Activated naive CD4-positive, alpha-beta T cell treated with anti-CD3 and anti-CD28 coated beads, Interleukin-2, amount 10 ng/mL, durations not matched to agents 7 days and 5 days (primary cell): ENCODE results near the gene SCGB3A1.

ENCODE experiments used
- CTCF ChIA-PET: fragments of 350-600 bp; sonication (Branson Sonifier 250); formaldehyde crosslinking; loops from one replicate; lab custom pipeline; 2021; ENCODE audit warnings: antibody characterized with exemption; lab: Charles Lee
- DNase-seq: peaks from one replicate; pipeline ENCODE4 v3.0.0-alpha.2; 2020
- H3K27ac Mint-ChIP-seq: one replicate; pipeline ENCODE4 v1.8.0; 2021; ENCODE audit warnings: mild to moderate bottlenecking, moderate library complexity, mixed read lengths
- H3K27me3 Mint-ChIP-seq: one replicate; pipeline ENCODE4 v1.8.0; 2021; ENCODE audit warnings: mild to moderate bottlenecking, mixed read lengths
- H3K36me3 Mint-ChIP-seq: one replicate; pipeline ENCODE4 v1.8.0; 2021; ENCODE audit warnings: mixed read lengths
- H3K4me1 Mint-ChIP-seq: one replicate; pipeline ENCODE4 v1.8.0; 2021; ENCODE audit warnings: mixed read lengths
- H3K4me3 Mint-ChIP-seq: one replicate; pipeline ENCODE4 v1.8.0; 2021; ENCODE audit warnings: mild to moderate bottlenecking, moderate library complexity, mixed read lengths
- H3K9me3 Mint-ChIP-seq: one replicate; pipeline ENCODE4 v1.8.0; 2021; ENCODE audit warnings: mixed read lengths

The SCGB3A1 gene

GRCh38 chr5:180628827-180629750 is 37.8 kb upstream of the SCGB3A1 start:
- no peak overlapping the region for H3K27ac Mint-ChIP-seq
- no peaks in the 10 kb centered on the region for H3K27me3 Mint-ChIP-seq
- no peaks in the 10 kb centered on the region for H3K9me3 Mint-ChIP-seq
- peaks cover 3% of the 10 kb centered on the region for H3K4me1 Mint-ChIP-seq
- CTCF ChIA-PET: no interaction called here
- no peaks in the 10 kb centered on the region for H3K36me3 Mint-ChIP-seq
- H3K4me3 Mint-ChIP-seq: no peak overlapping the region
- no peak for DNase-seq

- CTCF ChIA-PET: no interaction called here
- no peak for DNase-seq
- Mint-ChIP-seq H3K9me3 (no peaks in the 10 kb centered on the region), H3K4me3 (no peak overlapping the region), H3K27me3 (no peaks in the 10 kb centered on the region), H3K27ac (no peak overlapping the region), H3K4me1 (peaks cover 8% of the 10 kb centered on the region), H3K36me3 (no peaks in the 10 kb centered on the region)
These were observed 36.9 kb upstream of the SCGB3A1 start for GRCh38 chr5:180628211-180628610.

DNA sequence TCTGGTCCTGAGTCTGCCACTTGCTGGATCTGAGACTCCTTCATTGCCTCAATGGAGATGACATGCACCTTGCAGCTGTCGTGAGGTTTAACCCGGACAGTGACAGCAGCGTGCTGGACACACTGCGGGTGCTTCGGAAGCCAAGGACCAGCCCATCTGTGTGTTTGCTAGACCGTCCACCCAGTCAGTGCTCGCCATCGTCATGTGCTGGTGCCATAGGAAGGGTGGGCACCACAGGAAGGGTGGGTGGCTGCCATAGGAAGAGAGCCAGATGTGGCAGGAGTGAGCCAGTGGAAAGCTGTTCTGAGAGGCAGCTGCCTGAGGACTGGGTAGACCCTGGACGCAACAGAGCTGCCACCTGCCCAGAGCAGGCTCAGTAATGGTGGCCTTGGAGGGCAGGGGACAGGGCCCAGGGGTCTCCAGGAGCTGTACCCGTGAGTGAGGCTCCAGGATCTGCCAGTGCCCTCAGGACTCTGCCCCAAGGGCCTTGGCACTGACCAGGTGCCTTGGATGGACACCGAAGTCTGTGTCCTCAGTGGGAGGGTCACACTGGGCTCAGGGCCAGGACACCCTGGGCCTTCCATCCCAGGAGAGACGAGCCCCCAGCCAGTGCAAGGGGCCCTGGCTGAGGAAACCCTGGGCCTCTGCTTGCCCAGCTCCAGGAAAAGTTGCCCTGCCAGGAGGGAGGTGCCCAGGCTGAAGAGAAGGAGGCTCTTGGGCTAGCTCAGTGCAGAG is 36.3 kb upstream of the SCGB3A1 start:
- H3K27ac Mint-ChIP-seq: no peak overlapping the region
- H3K36me3 Mint-ChIP-seq: no peaks in the 10 kb centered on the region
- no peak for DNase-seq
- no peaks in the 10 kb centered on the region for H3K9me3 Mint-ChIP-seq
- peaks cover 13% of the 10 kb centered on the region for H3K4me1 Mint-ChIP-seq
- H3K4me3 Mint-ChIP-seq: no peak overlapping the region
- H3K27me3 Mint-ChIP-seq: no peaks in the 10 kb centered on the region
- CTCF ChIA-PET: no interaction called here

- no peak for DNase-seq
- no peaks in the 10 kb centered on the region for H3K36me3 Mint-ChIP-seq
- no peak overlapping the region for H3K27ac Mint-ChIP-seq
- no peak overlapping the region for H3K4me3 Mint-ChIP-seq
- H3K27me3 Mint-ChIP-seq: no peaks in the 10 kb centered on the region
- CTCF ChIA-PET: no interaction called here
- H3K4me1 Mint-ChIP-seq: peaks cover 14% of the 10 kb centered on the region
- H3K9me3 Mint-ChIP-seq: no peaks in the 10 kb centered on the region
These were observed 35.5 kb upstream of the SCGB3A1 start for GRCh38 chr5:180626661-180627385.

- CTCF ChIA-PET: no interaction called here
- peaks cover 14% of the 10 kb centered on the region for H3K4me1 Mint-ChIP-seq
- no peaks in the 10 kb centered on the region for H3K36me3 Mint-ChIP-seq
- no peak for DNase-seq
- H3K27me3 Mint-ChIP-seq: no peaks in the 10 kb centered on the region
- no peak overlapping the region for H3K27ac Mint-ChIP-seq
- no peaks in the 10 kb centered on the region for H3K9me3 Mint-ChIP-seq
- H3K4me3 Mint-ChIP-seq: no peak overlapping the region
These were observed 34.7 kb upstream of the SCGB3A1 start for GRCh38 chr5:180625791-180626660.

DNA sequence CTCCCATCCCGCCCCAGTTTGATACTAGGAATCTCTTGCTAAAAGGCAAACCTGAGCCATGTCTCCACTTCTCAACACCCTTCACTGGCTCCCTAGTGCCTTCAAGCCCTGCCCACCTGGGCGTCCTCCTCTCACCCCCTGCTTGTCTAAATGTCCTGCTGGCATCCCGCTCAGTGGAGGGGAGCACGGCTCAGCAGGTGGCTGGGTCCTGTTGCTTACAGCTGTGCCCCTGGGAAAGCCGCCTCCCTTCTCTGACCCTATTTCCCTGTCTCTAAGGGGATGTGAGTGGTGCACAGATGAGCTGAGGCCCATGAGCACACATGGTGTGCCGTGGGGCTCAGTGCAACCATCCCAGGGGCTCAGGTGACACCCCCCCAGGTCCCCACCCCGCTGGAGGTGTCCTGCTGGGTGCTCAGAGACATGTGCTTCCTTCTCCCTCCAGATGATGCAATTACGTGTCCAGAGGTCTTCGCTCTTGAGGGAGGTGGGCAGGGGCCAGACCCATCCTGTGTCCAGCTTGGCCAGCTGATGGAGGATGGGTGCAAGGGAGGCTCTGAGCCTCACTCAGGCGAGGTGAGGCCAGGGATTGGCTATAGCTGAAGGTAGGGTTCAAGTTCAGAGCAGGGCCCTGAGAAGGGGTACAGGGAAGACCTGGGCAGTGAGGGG is 34.0 kb upstream of the SCGB3A1 start:
- Mint-ChIP-seq H3K36me3 (no peaks in the 10 kb centered on the region), H3K27ac (no peak overlapping the region)
- CTCF ChIA-PET: no interaction called here

GRCh38 chr5:180624587-180624986 is 33.3 kb upstream of the SCGB3A1 start:
- no peak for DNase-seq
- Mint-ChIP-seq H3K36me3 (no peaks in the 10 kb centered on the region), H3K27ac (no peak overlapping the region)

More for the DNA sequence above, 34.0 kb upstream of the SCGB3A1 start:
- Mint-ChIP-seq H3K4me3 (no peak overlapping the region), H3K27me3 (no peaks in the 10 kb centered on the region), H3K4me1 (peaks cover 14% of the 10 kb centered on the region), H3K9me3 (no peaks in the 10 kb centered on the region)
- no peak for DNase-seq

DNA sequence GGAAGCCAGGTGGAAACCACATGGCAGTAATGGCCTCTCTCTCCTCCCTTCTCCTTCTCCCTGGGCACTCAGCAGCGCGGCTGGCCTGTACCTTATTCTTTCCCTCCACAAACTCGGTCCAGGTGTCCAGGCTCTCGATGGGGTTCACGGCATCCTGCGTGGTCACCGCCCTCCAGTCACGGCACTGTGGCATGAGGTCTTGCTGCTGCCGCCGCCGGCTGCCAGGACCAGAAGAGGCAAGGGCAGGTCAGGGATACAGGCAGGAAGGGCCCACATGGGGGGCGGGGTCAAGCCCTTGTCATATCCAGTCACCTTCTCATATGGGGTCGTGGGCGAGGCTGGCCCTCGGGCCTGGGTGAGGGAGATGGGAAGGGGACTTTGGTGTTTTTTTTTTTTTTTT is 32.5 kb upstream of the SCGB3A1 start:
- Mint-ChIP-seq H3K36me3 (no peaks in the 10 kb centered on the region), H3K27me3 (no peaks in the 10 kb centered on the region), H3K9me3 (no peaks in the 10 kb centered on the region), H3K4me1 (peaks cover 14% of the 10 kb centered on the region), H3K4me3 (no peak overlapping the region), H3K27ac (peak overlapping the region; percentile 58)
- CTCF ChIA-PET: no interaction called here
- DNase-seq: no peak

More at GRCh38 chr5:180624587-180624986, 33.3 kb upstream of the SCGB3A1 start:
- CTCF ChIA-PET: no interaction called here
- H3K9me3 Mint-ChIP-seq: no peaks in the 10 kb centered on the region
- H3K4me1 Mint-ChIP-seq: peaks cover 14% of the 10 kb centered on the region
- H3K27me3 Mint-ChIP-seq: no peaks in the 10 kb centered on the region
- H3K4me3 Mint-ChIP-seq: no peak overlapping the region

DNA sequence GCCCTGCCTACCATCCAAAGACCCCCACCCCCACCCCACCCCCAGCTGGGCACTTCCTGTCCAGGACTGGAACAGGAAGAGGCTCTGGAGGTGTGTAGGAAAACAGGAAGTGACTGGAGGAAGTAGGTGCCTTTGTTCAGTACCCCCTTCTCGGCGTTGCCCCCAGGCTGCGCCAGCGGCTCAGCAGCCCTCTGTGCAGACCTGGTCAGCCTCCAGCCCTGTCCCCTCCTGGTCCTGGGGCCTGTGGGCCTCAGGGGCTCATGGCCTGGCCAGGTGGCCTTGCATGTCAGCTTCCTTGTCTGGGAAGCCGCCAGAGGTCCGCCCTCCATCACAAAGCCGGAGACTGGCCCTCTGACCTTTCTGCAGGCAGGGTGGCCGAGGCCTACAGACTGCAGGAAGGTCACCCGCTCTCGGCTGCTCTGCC is 32.1 kb upstream of the SCGB3A1 start:
- Mint-ChIP-seq H3K27me3 (peaks cover 4% of the 10 kb centered on the region), H3K36me3 (no peaks in the 10 kb centered on the region), H3K9me3 (no peaks in the 10 kb centered on the region), H3K4me1 (peaks cover 15% of the 10 kb centered on the region), H3K4me3 (no peak overlapping the region), H3K27ac (no peak overlapping the region)
- CTCF ChIA-PET: no interaction called here
- DNase-seq: no peak

- CTCF ChIA-PET: no interaction called here
- H3K4me3 Mint-ChIP-seq: no peak overlapping the region
- peak overlapping the region; percentile 19 for H3K27ac Mint-ChIP-seq
- H3K9me3 Mint-ChIP-seq: no peaks in the 10 kb centered on the region
- H3K36me3 Mint-ChIP-seq: no peaks in the 10 kb centered on the region
- H3K4me1 Mint-ChIP-seq: peaks cover 16% of the 10 kb centered on the region
- peaks cover 6% of the 10 kb centered on the region for H3K27me3 Mint-ChIP-seq
- no peak for DNase-seq
These were observed 31.6 kb upstream of the SCGB3A1 start for GRCh38 chr5:180622910-180623309.

GRCh38 chr5:180621311-180621710 is 30.0 kb upstream of the SCGB3A1 start:
- H3K4me1 Mint-ChIP-seq: peaks cover 16% of the 10 kb centered on the region
- no peak overlapping the region for H3K27ac Mint-ChIP-seq
- H3K36me3 Mint-ChIP-seq: no peaks in the 10 kb centered on the region
- CTCF ChIA-PET: no interaction called here
- no peaks in the 10 kb centered on the region for H3K9me3 Mint-ChIP-seq
- H3K4me3 Mint-ChIP-seq: no peak overlapping the region
- DNase-seq: no peak
- peaks cover 6% of the 10 kb centered on the region for H3K27me3 Mint-ChIP-seq

DNA sequence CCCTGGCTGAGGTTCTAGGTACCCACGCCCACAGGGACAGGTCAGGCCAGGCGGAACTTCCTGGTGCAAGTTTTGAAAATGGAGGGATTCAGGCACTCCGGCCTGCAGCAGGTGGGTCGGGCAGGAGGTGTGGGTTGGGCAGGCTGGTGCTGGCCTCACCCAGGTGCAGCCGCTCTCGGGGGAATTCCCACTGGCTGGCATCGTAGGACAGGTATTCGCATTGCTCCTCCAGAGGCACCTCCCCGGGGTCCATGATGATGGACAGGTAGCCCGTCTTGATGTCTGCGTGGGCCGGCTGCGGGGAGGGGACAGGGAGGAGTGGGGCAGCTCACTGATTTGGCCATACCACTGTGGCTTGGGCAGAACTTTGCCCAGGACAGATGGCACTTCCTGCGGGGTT is 28.7 kb upstream of the SCGB3A1 start:
- Mint-ChIP-seq H3K9me3 (no peaks in the 10 kb centered on the region), H3K4me1 (peaks cover 16% of the 10 kb centered on the region), H3K27ac (no peak overlapping the region), H3K27me3 (peaks cover 6% of the 10 kb centered on the region), H3K36me3 (no peaks in the 10 kb centered on the region), H3K4me3 (no peak overlapping the region)
- CTCF ChIA-PET: interaction anchor here (1.2 to 1.7 kb wide), 3 partner anchors 13 to 71 kb away, joined by 4 to 10 read pairs (median 6); no protein-coding TSS in a partner anchor
- no peak for DNase-seq

GRCh38 chr5:180619563-180619915 is 28.2 kb upstream of the SCGB3A1 start:
- H3K4me1 Mint-ChIP-seq: peaks cover 13% of the 10 kb centered on the region
- H3K9me3 Mint-ChIP-seq: no peaks in the 10 kb centered on the region
- DNase-seq: no peak
- no peaks in the 10 kb centered on the region for H3K36me3 Mint-ChIP-seq
- H3K27ac Mint-ChIP-seq: no peak overlapping the region
- H3K4me3 Mint-ChIP-seq: no peak overlapping the region
- CTCF ChIA-PET: interaction anchor here (0.9 to 1.7 kb wide), 6 partner anchors 13 to 152 kb away, joined by 3 to 10 read pairs (median 4); no protein-coding TSS in a partner anchor
- H3K27me3 Mint-ChIP-seq: peaks cover 6% of the 10 kb centered on the region
